CD14-positive monocyte (primary cell): ENCODE data around the gene AEBP2. TPM values are rescaled to one million over a fixed set of nuclear protein-coding genes. Genes with fewer than 3 reads are reported as not detected.

ENCODE experiments used
- DNase-seq, 3 donors: peaks; one replicate each; pipeline ENCODE4 v3.0.0-alpha.2; 2011 to 2022
- H2AFZ ChIP-seq: 2 replicates; pipeline ENCODE4 v1.6.0; 2012; ENCODE audit warnings: mild to moderate bottlenecking, low read depth, low read length, inconsistent platforms; ENCODE audit not compliant: insufficient read depth, poor library complexity, severe bottlenecking
- H3K27ac ChIP-seq, 2 donors: 1 replicate in 1 of 2; 2 replicates in 1 of 2; pipeline ENCODE4 v1.5.1; 2012 to 2013; ENCODE audit warnings: low read length in 2 of 2, control low read depth in 1 of 2, inconsistent platforms in 1 of 2, low read depth in 1 of 2, mild to moderate bottlenecking in 1 of 2
- H3K27me3 ChIP-seq, 2 donors: one replicate each; pipeline versions ENCODE4 v1.6.0 to v1.6.1; 2011 to 2013; ENCODE audit warnings: low read length in 2 of 2; ENCODE audit not compliant: control insufficient read depth in 2 of 2, insufficient read depth in 2 of 2
- H3K36me3 ChIP-seq, 2 donors: replicated peaks in 1 of 2; 1 replicate in 1 of 2; 2 replicates in 1 of 2; pipeline versions ENCODE4 v1.5.1 to v1.6.1; 2012 to 2013; ENCODE audit warnings: low read length in 2 of 2, control low read depth in 1 of 2, inconsistent platforms in 1 of 2, mild to moderate bottlenecking in 1 of 2; ENCODE audit not compliant: insufficient read depth in 2 of 2, control insufficient read depth in 1 of 2
- H3K4me1 ChIP-seq, 2 donors: 1 replicate in 1 of 2; 2 replicates in 1 of 2; pipeline versions ENCODE4 v1.5.1 to v1.6.1; 2012 to 2013; ENCODE audit warnings: low read length in 2 of 2, control low read depth in 1 of 2, inconsistent platforms in 1 of 2, mild to moderate bottlenecking in 1 of 2, moderate library complexity in 1 of 2; ENCODE audit not compliant: insufficient read depth in 2 of 2, control insufficient read depth in 1 of 2
- H3K4me2 ChIP-seq: replicated peaks from 2 replicates; pipeline ENCODE3; 2012; ENCODE audit warnings: low read length, moderate library complexity, mild to moderate bottlenecking; ENCODE audit not compliant: poor library complexity, severe bottlenecking; ENCODE audit errors: extremely low read depth
- H3K4me3 ChIP-seq, 3 experiments: fragments of 200-600 bp in 1 of 3; sonication (generic) in 1 of 3; replicated peaks in 1 of 3; 1 replicate in 2 of 3; 2 replicates in 1 of 3; pipeline ENCODE4 v1.5.1; 2011 to 2013; ENCODE audit warnings: low read length in 3 of 3, mild to moderate bottlenecking in 3 of 3, control low read depth in 2 of 3, low read depth in 2 of 3, inconsistent platforms in 1 of 3, moderate library complexity in 1 of 3
- H3K79me2 ChIP-seq: 2 replicates; pipeline ENCODE4 v1.6.0; 2012; ENCODE audit warnings: mild to moderate bottlenecking, control low read depth, inconsistent platforms, low read length, moderate library complexity; ENCODE audit not compliant: insufficient read depth
- H3K9ac ChIP-seq: 2 replicates; pipeline ENCODE4 v1.6.0; 2017; ENCODE audit warnings: low read length, mild to moderate bottlenecking; ENCODE audit not compliant: insufficient read depth, poor library complexity, severe bottlenecking
- H3K9me3 ChIP-seq, 2 donors: replicated peaks in 1 of 2; 1 replicate in 1 of 2; 2 replicates in 1 of 2; pipeline versions ENCODE4 v1.5.1 to v1.6.1; 2012 to 2013; ENCODE audit warnings: low read length in 2 of 2, control low read depth in 1 of 2; ENCODE audit not compliant: control insufficient read depth in 1 of 2, insufficient read depth in 1 of 2
- H4K20me1 ChIP-seq: 2 replicates; pipeline ENCODE4 v1.6.0; 2012; ENCODE audit warnings: mild to moderate bottlenecking, low read length, control low read depth, moderate library complexity; ENCODE audit not compliant: insufficient read depth
- H3K27ac Mint-ChIP-seq, 7 donors: one replicate each; pipeline ENCODE4 v1.8.0; 2020; ENCODE audit warnings: mild to moderate bottlenecking in 7 of 7, mixed read lengths in 7 of 7, moderate library complexity in 6 of 7, inconsistent platforms in 2 of 7
- H3K27me3 Mint-ChIP-seq, 3 donors: one replicate each; pipeline ENCODE4 v1.8.0; 2021 to 2022; ENCODE audit warnings: low read depth in 3 of 3, mild to moderate bottlenecking in 3 of 3, mixed read lengths in 3 of 3, moderate library complexity in 3 of 3, inconsistent platforms in 1 of 3
- H3K36me3 Mint-ChIP-seq, 2 donors: one replicate each; pipeline ENCODE4 v1.8.0; 2020; ENCODE audit warnings: mixed read lengths in 2 of 2, inconsistent platforms in 1 of 2, mild to moderate bottlenecking in 1 of 2
- H3K4me1 Mint-ChIP-seq: one replicate; pipeline ENCODE4 v1.8.0; 2020; ENCODE audit warnings: mild to moderate bottlenecking, mixed read lengths
- H3K4me3 Mint-ChIP-seq, 2 donors: one replicate each; pipeline ENCODE4 v1.8.0; 2020; ENCODE audit warnings: mild to moderate bottlenecking in 2 of 2, mixed read lengths in 2 of 2, moderate library complexity in 1 of 2
- H3K9me3 Mint-ChIP-seq, 7 donors: one replicate each; pipeline ENCODE4 v1.8.0; 2020 to 2022; ENCODE audit warnings: mixed read lengths in 7 of 7, mild to moderate bottlenecking in 6 of 7, moderate library complexity in 6 of 7, inconsistent platforms in 2 of 7
- WGBS: methylation state at CpG from one replicate; pipeline ENCODE4 v1.1.5; 2013; ENCODE audit warnings: missing lambda C conversion rate; ENCODE audit not compliant: insufficient coverage; 5-methylcytosine and 5-hydroxymethylcytosine counted together
- intact Hi-C, 2 donors: fragments of 100-400 bp; cut with micrococcal nuclease; formaldehyde crosslinking; loops; one replicate each; pipeline versions ENCODE4 v1.15.0 to v1.15.1; 2023
- polyA plus RNA-seq, 3 donors: library from polyadenylated mRNA; depleted of rRNA in 1 of 3; unstranded in 2 of 3; stranded (reverse) in 1 of 3; fragments of 300-500 nt in 2 of 3; fragments of >200 nt in 1 of 3; fragmentation: Illumina TruSeq in 2 of 3; gene quantifications; 1 replicate in 2 of 3; 2 replicates in 1 of 3; pipeline ENCODE4 v1.2.3, GENCODE V29; 2012 to 2021
- TF ChIP-seq, protein P1 (sequence below): fragments of 200-600 bp; IDR thresholded peaks from one replicate; pipeline ENCODE4 v1.8.0; 2022; ENCODE audit warnings: antibody characterized with exemption, mild to moderate bottlenecking

AEBP2 gene
- polyA plus RNA-seq, 3 donors: 3.0 to 8.0 (median 4.4) TPM

DNA sequence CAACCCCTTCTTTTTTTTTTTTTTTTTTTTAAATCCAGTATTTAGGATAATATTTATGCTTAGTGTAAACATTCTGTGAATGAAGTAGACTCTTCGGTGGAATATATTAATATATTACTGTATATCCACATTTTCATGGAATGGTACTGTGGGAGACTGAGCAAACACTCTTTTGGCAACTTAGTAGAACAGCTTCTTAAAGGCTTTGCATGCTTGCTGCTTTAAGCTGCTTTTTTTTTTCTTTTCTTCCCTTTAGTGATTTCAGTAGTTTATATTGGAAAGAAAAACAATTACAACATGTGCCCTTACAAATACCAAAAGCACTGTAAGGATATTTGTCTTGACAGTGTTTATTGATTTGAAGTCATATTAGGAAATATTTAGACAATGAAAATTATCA is 78.9 kb downstream of the AEBP2 start:
- Histone ChIP-seq H3K4me3 (no peak overlapping the region), H3K4me2 (no peak overlapping the region), H2AFZ (no peak overlapping the region), H3K36me3 (peaks cover 19 to 73% of the 10 kb centered on the region in 2 donors), H3K27ac (no peak overlapping the region), H3K4me1 (no peaks in the 10 kb centered on the region), H3K27me3 (no peaks in the 10 kb centered on the region), H3K9ac (no peak overlapping the region), H3K79me2 (no peaks in the 10 kb centered on the region), H4K20me1 (peaks cover 5% of the 10 kb centered on the region), H3K9me3 (no peaks in the 10 kb centered on the region)
- TF ChIP-seq, protein P1, sequence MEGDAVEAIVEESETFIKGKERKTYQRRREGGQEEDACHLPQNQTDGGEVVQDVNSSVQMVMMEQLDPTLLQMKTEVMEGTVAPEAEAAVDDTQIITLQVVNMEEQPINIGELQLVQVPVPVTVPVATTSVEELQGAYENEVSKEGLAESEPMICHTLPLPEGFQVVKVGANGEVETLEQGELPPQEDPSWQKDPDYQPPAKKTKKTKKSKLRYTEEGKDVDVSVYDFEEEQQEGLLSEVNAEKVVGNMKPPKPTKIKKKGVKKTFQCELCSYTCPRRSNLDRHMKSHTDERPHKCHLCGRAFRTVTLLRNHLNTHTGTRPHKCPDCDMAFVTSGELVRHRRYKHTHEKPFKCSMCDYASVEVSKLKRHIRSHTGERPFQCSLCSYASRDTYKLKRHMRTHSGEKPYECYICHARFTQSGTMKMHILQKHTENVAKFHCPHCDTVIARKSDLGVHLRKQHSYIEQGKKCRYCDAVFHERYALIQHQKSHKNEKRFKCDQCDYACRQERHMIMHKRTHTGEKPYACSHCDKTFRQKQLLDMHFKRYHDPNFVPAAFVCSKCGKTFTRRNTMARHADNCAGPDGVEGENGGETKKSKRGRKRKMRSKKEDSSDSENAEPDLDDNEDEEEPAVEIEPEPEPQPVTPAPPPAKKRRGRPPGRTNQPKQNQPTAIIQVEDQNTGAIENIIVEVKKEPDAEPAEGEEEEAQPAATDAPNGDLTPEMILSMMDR: no peak
- intact Hi-C loops: no loop called here
- Mint-ChIP-seq H3K4me3 (no peak overlapping the region), H3K9me3 (no peaks in the 10 kb centered on the region), H3K4me1 (no peaks in the 10 kb centered on the region), H3K27me3 (no peaks in the 10 kb centered on the region), H3K27ac (no peak overlapping the region), H3K36me3 (peaks cover 37 to 45% of the 10 kb centered on the region in 2 donors)
- no peak for DNase-seq
- no CpG with 5 or more reads among the region's 1 CpG for WGBS

DNA sequence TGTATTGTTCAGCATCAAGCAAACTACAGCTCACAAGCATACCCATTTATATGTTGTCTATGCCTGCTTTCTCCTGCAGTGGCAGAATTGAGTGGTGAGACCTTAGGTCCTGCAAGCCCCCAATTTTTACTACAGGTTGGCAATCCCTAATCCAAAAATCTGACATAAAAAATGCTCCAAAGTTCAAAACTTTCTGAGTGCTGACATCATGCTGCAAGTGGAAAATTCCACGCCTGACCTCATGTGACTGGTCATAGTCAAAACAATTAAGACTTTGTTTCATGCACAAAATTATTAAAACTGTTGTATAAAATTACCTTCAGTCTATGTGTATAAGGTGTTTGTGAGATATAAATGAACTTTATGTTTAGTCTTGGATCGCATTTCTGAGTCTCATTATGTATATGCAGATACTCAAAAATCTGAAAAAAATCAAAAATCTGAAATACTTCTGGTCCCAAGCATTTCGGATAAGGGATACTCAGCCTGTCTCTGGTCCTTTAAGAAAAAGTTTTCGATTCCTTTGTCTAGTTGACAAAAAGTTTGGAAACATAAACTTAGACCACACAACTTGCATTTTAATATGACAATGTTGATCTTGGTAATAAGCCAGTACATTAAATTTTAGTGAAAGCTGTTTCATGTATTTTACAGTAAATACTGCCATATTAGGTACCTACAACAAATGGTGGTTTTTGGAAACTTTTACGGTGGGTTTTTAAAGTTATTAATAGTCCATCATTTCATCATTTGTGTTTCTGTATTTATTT is 81.5 kb downstream of the AEBP2 start:
- Mint-ChIP-seq H3K36me3 (peaks cover 21 to 33% of the 10 kb centered on the region in 2 donors), H3K27ac (no peak overlapping the region), H3K4me1 (no peaks in the 10 kb centered on the region), H3K27me3 (no peaks in the 10 kb centered on the region), H3K4me3 (no peak overlapping the region), H3K9me3 (no peaks in the 10 kb centered on the region)
- Histone ChIP-seq H4K20me1 (no peaks in the 10 kb centered on the region), H3K27me3 (no peaks in the 10 kb centered on the region), H3K4me1 (no peaks in the 10 kb centered on the region), H3K27ac (no peak overlapping the region), H3K9me3 (no peaks in the 10 kb centered on the region), H3K4me2 (no peak overlapping the region), H3K9ac (no peak overlapping the region), H3K79me2 (no peaks in the 10 kb centered on the region), H3K36me3 (peaks cover 11 to 48% of the 10 kb centered on the region in 2 donors), H3K4me3 (no peak overlapping the region), H2AFZ (no peak overlapping the region)
- WGBS: no CpG with 5 or more reads among the region's 5 CpGs
- intact Hi-C loops: no loop called here
- TF ChIP-seq, protein P1: no peak
- no peak for DNase-seq
